Measurements from ENCODE around the gene SMYD3. TPM values are rescaled to one million over a fixed set of nuclear protein-coding genes. Genes with fewer than 3 reads are reported as not detected.

SMYD3 gene
- total RNA-seq, 2 donors from 2014 or later = 16.2 to 16.4 TPM

DNA sequence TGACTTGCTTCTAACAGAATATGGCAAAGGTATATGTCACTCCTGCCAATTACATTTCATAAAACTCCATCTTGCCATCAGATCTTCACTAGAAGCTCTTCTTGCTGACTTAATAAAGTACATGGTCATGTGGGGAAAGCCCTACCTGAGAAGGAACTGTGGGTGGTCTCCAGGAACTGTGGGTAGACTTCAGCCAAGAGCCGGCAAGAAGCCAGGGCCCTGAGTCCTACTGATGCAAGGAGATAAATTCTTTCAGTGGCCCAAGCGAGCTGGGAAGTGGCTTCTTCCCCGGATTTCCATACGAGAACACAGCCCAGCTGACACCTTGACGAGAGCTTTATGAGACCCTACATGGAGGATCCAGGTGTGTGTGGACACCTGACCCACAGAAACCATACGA lies 228.7 kb downstream of the SMYD3 start:
- intact Hi-C loops (cut with DNase I) = no loop called here
- no peaks in the 10 kb centered on the region for H3K4me1 ChIP-seq
- no peak for TF ChIP-seq CTCF (IDR thresholded peaks at IDR 0.05)
- H3K27ac ChIP-seq = no peak overlapping the region
- no peaks in the 10 kb centered on the region for H3K9me3 ChIP-seq
- H3K36me3 ChIP-seq = no peaks in the 10 kb centered on the region
- no peak overlapping the region for H3K9ac ChIP-seq (ENCODE audit: low read depth in 2 of 2, low read length in 2 of 2)
- no peak for DNase-seq
- no peak overlapping the region for H3K4me3 ChIP-seq
- H3K27me3 ChIP-seq = no peaks in the 10 kb centered on the region

DNA sequence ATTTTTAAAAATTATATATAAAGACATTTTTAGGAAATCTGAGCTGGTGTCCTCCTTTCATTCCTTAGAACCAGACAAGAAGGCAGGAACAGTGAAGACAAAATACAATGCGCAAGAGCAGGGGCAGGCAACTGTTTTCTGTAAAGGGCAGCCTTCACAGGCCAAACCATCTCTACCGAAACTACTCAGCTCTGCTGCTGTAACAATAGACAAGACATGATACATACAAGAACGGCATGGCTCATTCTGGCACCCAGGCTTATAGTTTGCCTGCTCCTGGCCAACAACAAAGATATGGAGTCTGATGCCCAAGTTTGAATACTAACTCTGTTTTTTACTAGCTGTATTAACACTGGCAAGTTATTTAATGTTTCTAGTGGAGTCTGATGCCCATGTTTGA lies 232.0 kb downstream of the SMYD3 start:
- DNase-seq = no peak
- Histone ChIP-seq H3K36me3 (no peaks in the 10 kb centered on the region), H3K27ac (no peak overlapping the region), H3K9ac (ENCODE audit: low read depth in 2 of 2, low read length in 2 of 2) (no peak overlapping the region), H3K27me3 (no peaks in the 10 kb centered on the region), H3K9me3 (no peaks in the 10 kb centered on the region), H3K4me1 (no peaks in the 10 kb centered on the region), H3K4me3 (no peak overlapping the region)
- no peak for TF ChIP-seq CTCF (IDR thresholded peaks at IDR 0.05)
- intact Hi-C loops (cut with DNase I) = no loop called here

GRCh38 chr1:246274186-246274585 lies 232.9 kb downstream of the SMYD3 start:
- no peak for TF ChIP-seq CTCF (IDR thresholded peaks at IDR 0.05)
- Histone ChIP-seq H3K27me3 (no peaks in the 10 kb centered on the region), H3K9ac (ENCODE audit: low read depth in 2 of 2, low read length in 2 of 2) (no peak overlapping the region), H3K36me3 (no peaks in the 10 kb centered on the region), H3K9me3 (no peaks in the 10 kb centered on the region), H3K4me1 (no peaks in the 10 kb centered on the region), H3K27ac (no peak overlapping the region), H3K4me3 (no peak overlapping the region)
- intact Hi-C loops (cut with DNase I) = no loop called here
- no peak for DNase-seq

GRCh38 chr1:246271516-246271915 lies 235.6 kb downstream of the SMYD3 start:
- no peak overlapping the region for H3K27ac ChIP-seq
- H3K4me3 ChIP-seq = no peak overlapping the region
- no peak overlapping the region for H3K9ac ChIP-seq (ENCODE audit: low read depth in 2 of 2, low read length in 2 of 2)
- no peak for DNase-seq
- intact Hi-C loops (cut with DNase I) = no loop called here
- H3K27me3 ChIP-seq = no peaks in the 10 kb centered on the region
- H3K36me3 ChIP-seq = no peaks in the 10 kb centered on the region
- TF ChIP-seq CTCF (IDR thresholded peaks at IDR 0.05) = no peak
- H3K4me1 ChIP-seq = no peaks in the 10 kb centered on the region
- H3K9me3 ChIP-seq = no peaks in the 10 kb centered on the region

DNA sequence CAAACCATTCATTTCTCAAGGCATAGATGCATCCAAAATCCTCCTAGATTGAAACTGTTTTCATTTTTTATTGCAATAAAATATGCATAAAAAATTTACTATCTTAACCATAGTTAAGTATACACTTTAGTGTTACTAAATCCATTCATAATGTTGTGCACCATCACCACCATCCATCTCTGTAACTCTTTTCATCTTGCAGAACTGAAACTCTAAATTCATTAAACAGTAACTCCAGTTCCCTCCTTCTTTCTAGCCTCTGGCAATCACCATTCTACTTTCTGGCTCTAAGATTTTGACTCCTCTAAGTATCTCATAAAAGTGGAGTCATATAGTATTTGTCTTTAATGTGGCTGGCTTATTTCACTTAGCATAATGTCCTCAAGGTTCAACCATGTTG lies 236.8 kb downstream of the SMYD3 start:
- H3K9ac ChIP-seq (ENCODE audit: low read depth in 2 of 2, low read length in 2 of 2) = no peak overlapping the region
- no peak overlapping the region for H3K27ac ChIP-seq
- intact Hi-C loops (cut with DNase I) = no loop called here
- H3K27me3 ChIP-seq = no peaks in the 10 kb centered on the region
- H3K36me3 ChIP-seq = no peaks in the 10 kb centered on the region
- H3K9me3 ChIP-seq = no peaks in the 10 kb centered on the region
- H3K4me1 ChIP-seq = no peaks in the 10 kb centered on the region
- no peak overlapping the region for H3K4me3 ChIP-seq
- DNase-seq = no peak
- TF ChIP-seq CTCF (IDR thresholded peaks at IDR 0.05) = no peak

- Histone ChIP-seq H3K36me3 (no peaks in the 10 kb centered on the region), H3K4me1 (no peaks in the 10 kb centered on the region), H3K4me3 (no peak overlapping the region), H3K27ac (no peak overlapping the region), H3K27me3 (no peaks in the 10 kb centered on the region), H3K9ac (ENCODE audit: low read depth in 2 of 2, low read length in 2 of 2) (no peak overlapping the region), H3K9me3 (no peaks in the 10 kb centered on the region)
- no peak for DNase-seq
- intact Hi-C loops (cut with DNase I) = no loop called here
- TF ChIP-seq CTCF (IDR thresholded peaks at IDR 0.05) = no peak
Observed at GRCh38 chr1:246269466-246269865, 237.6 kb downstream of the SMYD3 start.
